ENCODE data around the gene PLEKHG7.
A peak's percentile ranks its signal among the peaks of the same experiment; 100 is the strongest.

GRCh38 chr12:92784797-92785562 is 82.2 kb downstream of the PLEKHG7 start:
- TF ChIP-seq, protein P1, sequence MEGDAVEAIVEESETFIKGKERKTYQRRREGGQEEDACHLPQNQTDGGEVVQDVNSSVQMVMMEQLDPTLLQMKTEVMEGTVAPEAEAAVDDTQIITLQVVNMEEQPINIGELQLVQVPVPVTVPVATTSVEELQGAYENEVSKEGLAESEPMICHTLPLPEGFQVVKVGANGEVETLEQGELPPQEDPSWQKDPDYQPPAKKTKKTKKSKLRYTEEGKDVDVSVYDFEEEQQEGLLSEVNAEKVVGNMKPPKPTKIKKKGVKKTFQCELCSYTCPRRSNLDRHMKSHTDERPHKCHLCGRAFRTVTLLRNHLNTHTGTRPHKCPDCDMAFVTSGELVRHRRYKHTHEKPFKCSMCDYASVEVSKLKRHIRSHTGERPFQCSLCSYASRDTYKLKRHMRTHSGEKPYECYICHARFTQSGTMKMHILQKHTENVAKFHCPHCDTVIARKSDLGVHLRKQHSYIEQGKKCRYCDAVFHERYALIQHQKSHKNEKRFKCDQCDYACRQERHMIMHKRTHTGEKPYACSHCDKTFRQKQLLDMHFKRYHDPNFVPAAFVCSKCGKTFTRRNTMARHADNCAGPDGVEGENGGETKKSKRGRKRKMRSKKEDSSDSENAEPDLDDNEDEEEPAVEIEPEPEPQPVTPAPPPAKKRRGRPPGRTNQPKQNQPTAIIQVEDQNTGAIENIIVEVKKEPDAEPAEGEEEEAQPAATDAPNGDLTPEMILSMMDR (IDR thresholded peaks at IDR 0.05), result peak in 3 of 4 experiments; percentile 55 to 63 (median 59)
- no peak for TF ChIP-seq POLR2A (IDR thresholded peaks at IDR 0.05)
